AG10803 (cell line): ENCODE data around the gene LTBP1.

Experiments
- DNase-seq: peaks from one replicate; pipeline ENCODE4 v3.0.0; 2010; ENCODE audit warnings: low read depth
- H3K4me3 ChIP-seq: 2 replicates; pipeline ENCODE4 v1.5.1; 2011; ENCODE audit warnings: mild to moderate bottlenecking, low read length, control low read depth
- CTCF ChIP-seq: conservative IDR thresholded peaks from 2 replicates; pipeline ENCODE4 v1.5.1; 2011; ENCODE audit warnings: mild to moderate bottlenecking, low read length, control low read depth, inconsistent platforms

The LTBP1 gene

GRCh38 chr2:33277002-33277426 is 330.3 kb downstream of the LTBP1 start:
- no peak for TF ChIP-seq CTCF
- no peak for DNase-seq
- no peak overlapping the region for H3K4me3 ChIP-seq

- DNase-seq: no peak
These were observed 331.6 kb downstream of the LTBP1 start for GRCh38 chr2:33278245-33278943.

GRCh38 chr2:33284287-33284686 is 337.5 kb downstream of the LTBP1 start:
- no peak for DNase-seq
- H3K4me3 ChIP-seq: no peak overlapping the region
- no peak for TF ChIP-seq CTCF

More at GRCh38 chr2:33278245-33278943, 331.6 kb downstream of the LTBP1 start:
- TF ChIP-seq CTCF: no peak
- H3K4me3 ChIP-seq: no peak overlapping the region

GRCh38 chr2:33287507-33288005 is 340.8 kb downstream of the LTBP1 start:
- H3K4me3 ChIP-seq: no peak overlapping the region
- peak; percentile 70 for DNase-seq
- TF ChIP-seq CTCF: no peak

GRCh38 chr2:33288011-33288410 is 341.3 kb downstream of the LTBP1 start:
- no peak overlapping the region for H3K4me3 ChIP-seq
- TF ChIP-seq CTCF: no peak
- DNase-seq: no peak

DNA sequence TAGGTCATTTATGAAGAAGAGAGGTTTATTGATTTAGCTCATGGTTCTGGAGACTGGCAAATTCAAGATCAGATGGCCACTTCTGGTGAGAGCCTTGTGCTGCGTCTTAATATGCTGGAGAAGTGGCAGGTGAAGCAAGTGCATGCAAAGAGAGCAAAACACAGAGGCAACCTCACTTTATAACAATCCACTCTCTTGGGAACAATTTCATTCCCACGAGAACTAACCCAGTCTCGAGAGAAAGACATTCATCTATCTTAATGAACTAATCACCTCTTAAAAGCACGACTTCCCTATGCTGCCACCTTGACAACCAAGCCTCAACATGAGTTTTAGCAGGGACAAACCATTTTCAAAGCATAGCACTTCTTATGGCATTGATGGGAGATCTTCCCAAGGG is 343.2 kb downstream of the LTBP1 start:
- TF ChIP-seq CTCF: no peak
- no peak for DNase-seq
- H3K4me3 ChIP-seq: no peak overlapping the region
